H54 (cell line): ENCODE data around the gene RUNX2.
A peak's percentile ranks its signal among the peaks of the same experiment; 100 is the strongest.

Experiments
- DNase-seq: peaks from one replicate; pipeline ENCODE4 v3.0.0; 2011; ENCODE audit warnings: low spot score, mixed read lengths; ENCODE audit not compliant: insufficient read length
- FAIRE-seq: peaks from 3 replicates; lab custom pipeline; 2011; peaks lifted over from hg19 to GRCh38; lab: Jason Lieb, UNC
- POLR2A ChIP-seq: IDR thresholded peaks from 2 replicates; pipeline ENCODE4 v1.6.1; 2011; ENCODE audit warnings: low read depth, mild to moderate bottlenecking, low read length

RUNX2 gene

DNA sequence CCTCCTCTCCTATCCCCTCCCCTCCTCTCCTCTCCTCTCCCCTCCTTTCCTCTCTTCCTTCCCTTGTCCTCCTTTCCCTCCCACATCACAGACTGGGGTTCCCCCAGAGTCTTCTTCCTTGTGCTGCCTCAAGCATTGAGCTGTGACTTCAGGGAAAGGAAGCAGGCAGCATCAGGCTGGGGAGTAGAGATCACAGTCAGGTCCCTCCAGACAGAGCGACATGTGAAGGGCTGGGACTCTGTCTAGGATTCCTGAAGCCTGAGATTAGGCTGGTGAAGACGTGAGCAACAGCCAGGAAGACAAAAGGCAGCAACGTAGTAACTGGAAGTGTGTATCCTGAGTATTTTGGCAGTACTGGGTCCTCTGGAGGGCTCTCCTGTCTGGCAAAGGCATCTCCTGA, 315.0 kb downstream of the RUNX2 start:
- TF ChIP-seq POLR2A = no peak
- DNase-seq (no peak), FAIRE-seq (no peak)

DNA sequence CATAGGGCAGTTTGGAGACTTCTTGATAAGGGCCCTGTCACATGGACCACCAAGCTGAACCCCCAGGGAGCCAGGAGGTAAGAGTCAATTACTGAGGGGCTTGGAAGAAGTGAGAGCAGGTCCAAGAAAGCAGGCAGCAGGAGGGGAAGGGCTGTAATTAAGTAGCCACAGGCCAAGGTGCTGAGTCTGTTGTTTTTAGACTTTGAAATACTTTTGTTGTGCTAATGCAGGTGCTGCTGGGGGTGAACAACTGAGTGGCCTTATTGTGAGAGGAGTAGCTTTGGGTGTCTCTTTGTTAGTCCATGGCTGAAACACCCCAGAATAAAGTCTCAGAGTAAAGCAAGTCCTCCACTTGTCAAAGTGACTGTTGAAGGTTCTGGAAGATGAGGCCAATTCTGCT, 316.6 kb downstream of the RUNX2 start:
- TF ChIP-seq POLR2A = no peak
- FAIRE-seq (no peak), DNase-seq (no peak)

DNA sequence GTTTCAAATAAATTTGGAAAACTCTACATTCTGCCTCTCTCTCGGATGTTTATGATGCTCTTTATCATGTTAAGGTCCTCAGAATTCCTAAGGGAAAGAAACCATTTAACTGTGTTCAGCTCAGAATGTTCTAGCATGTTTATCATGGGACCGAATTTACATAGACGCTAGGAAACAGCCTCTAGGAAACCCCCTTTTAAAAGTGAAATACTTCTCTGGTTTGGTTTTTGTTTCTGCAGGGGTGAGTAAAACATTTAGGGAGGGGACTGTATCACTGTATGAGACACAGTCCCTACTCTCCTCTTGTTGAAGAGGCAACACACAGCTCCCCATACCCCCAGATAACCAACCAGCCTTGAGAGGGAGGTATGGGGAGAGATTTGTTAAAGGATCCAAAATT, 317.2 kb downstream of the RUNX2 start:
- DNase-seq (no peak), FAIRE-seq (no peak)
- TF ChIP-seq POLR2A = no peak

DNA sequence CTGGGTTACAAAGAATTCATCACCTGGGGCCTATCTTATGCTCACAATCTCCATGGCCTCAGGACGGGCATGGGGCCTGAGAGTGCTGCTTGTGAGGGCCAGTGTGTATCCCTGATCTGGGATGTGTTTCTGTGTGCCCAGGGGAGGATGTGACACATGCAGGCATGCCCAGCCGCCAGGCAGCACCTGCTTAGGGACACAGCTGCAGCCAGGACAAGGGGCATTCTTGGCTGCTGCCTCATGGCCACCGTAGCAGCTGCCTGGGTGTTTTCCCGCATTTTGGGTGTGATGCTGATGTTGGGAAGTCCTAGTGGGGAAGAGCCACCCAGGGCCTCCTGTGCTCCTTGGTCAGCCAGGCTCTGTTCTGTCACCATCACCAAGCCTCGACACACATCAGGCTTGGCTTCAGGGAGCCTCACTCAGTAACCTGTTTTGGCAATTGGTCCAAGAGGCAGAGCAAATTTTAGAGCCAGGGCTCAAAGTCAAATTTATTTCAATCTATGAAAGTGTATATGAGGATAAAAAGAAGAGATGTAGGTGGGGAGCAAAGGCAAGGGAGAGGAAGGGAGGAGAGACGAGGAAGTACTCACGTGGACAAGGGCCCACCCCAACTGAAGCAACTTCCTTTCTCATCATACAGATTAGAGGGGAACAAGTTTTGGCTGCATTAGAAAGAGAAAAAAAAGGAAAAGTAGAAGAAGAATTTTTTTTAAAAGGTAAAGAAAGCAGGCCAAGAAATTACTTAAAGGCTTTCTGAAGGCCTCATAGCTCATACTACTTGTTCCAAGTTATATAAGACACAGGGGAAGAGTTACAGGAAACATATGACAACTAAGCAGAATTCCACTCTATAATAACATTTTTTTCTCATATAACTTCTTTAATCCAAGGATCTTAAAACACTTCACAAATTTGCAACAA, 319.5 kb downstream of the RUNX2 start:
- no peak for FAIRE-seq

GRCh38 chr6:45648262-45648620, 320.1 kb downstream of the RUNX2 start:
- no peak for DNase-seq
- no peak for TF ChIP-seq POLR2A
- no peak for FAIRE-seq

More for the DNA sequence above, 319.5 kb downstream of the RUNX2 start:
- DNase-seq = peak; percentile 59
- TF ChIP-seq POLR2A = no peak

- DNase-seq = peak; percentile 96
- no peak for TF ChIP-seq POLR2A
- peak; percentile 77 for FAIRE-seq
Measured at GRCh38 chr6:45650524-45651135, 322.5 kb downstream of the RUNX2 start.

DNA sequence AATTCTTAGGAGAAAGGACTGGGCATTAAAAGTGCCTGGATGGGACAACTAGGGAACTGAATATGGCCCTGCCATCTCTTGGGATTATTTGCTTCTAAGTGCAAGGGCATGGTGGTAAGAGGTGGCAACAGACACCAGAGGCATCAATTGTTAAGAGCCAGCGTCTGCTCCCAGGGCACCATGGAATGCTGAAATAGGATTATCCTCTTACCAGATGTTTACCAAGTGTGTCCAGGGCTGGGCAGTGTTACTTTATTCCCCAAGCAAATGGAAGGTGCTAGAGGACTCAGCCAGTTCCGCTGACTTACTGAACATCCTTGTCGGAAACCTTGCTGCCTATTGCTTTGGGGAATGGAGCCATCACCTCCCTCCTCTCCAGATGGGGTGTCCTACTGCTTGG, 323.2 kb downstream of the RUNX2 start:
- no peak for FAIRE-seq
- DNase-seq = no peak
- no peak for TF ChIP-seq POLR2A

- FAIRE-seq (no peak), DNase-seq (no peak)
- TF ChIP-seq POLR2A = no peak
Measured at GRCh38 chr6:45652416-45652815, 324.3 kb downstream of the RUNX2 start.

GRCh38 chr6:45653117-45653883, 325.2 kb downstream of the RUNX2 start:
- DNase-seq (no peak), FAIRE-seq (no peak)
- no peak for TF ChIP-seq POLR2A

DNA sequence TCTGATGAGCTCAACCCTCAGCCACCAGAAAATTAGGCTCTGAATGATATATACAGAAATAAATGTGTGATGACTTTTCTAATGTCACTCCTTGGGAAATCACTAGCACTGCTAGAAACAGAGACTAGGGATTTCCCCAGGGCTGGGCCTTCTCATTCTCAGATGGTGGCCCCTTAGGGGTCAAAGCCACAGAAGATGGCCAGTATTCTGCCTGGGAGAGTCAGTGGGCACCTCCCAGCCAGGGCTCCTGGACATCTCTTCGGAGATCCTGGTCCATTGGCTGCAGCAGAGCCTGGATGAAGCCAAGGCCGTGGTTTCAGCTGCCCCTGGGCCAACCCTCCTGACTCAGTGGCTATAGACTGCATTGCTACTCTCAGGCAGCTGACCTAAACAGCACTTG, 326.5 kb downstream of the RUNX2 start:
- FAIRE-seq = no peak

GRCh38 chr6:45655745-45656476, 327.8 kb downstream of the RUNX2 start:
- no peak for TF ChIP-seq POLR2A
- peak; percentile 98 for DNase-seq
- peak; percentile 81 for FAIRE-seq

More for the DNA sequence above, 326.5 kb downstream of the RUNX2 start:
- no peak for TF ChIP-seq POLR2A
- DNase-seq = no peak

- TF ChIP-seq POLR2A = no peak
- no peak for DNase-seq
- no peak for FAIRE-seq
Measured at GRCh38 chr6:45657226-45657625, 329.1 kb downstream of the RUNX2 start.

DNA sequence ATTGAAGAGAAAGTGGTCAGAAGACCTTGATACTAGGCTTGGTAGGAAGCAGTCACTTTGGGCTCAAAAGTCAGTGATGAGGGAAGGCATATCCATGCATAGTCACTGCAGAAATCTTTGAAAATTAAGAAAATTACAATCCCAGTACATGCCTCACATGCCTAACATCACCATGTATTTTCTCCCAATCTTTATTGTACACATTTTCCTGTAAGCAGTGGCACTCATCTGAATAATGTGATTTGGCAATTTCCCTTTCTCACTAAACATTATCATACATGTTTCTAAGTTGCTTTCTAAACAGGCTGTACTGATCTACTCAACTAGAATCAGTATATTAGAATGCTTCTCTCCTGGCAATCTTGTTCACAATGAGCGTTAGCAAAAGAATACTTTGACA, 330.3 kb downstream of the RUNX2 start:
- DNase-seq (no peak), FAIRE-seq (no peak)
- no peak for TF ChIP-seq POLR2A
